ENCODE data around the gene REXO5.

Gene REXO5

DNA sequence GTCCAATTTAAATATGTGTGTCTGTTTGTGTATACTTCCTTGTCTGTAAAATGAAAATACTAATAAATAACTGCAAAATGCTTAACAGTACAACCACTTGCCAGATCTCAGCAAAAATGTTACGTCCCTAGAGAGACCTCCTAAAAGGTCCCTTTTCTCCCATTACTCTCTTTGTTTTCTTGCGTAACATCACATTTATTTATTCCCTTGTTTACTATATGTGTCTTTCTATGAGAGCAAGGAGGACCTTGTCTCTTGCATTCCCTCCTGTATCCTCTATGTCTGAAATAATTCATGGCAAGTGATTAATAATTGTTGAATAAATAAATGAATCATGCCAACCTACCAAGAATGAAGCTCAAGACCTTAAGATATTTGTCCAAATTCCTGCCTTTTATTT, 40.6 kb upstream of the REXO5 start:
- no peak for DNase-seq (ENCODE audit: extremely low spot score)
- ChIA-PET POLR2A (no interaction called here), CTCF (interaction anchor here (0.9 to 3.7 kb wide), 3 partner anchors 7 to 26 kb away, joined by 3 to 14 read pairs (median 3); no protein-coding TSS in a partner anchor)
- TF ChIP-seq, protein P1, sequence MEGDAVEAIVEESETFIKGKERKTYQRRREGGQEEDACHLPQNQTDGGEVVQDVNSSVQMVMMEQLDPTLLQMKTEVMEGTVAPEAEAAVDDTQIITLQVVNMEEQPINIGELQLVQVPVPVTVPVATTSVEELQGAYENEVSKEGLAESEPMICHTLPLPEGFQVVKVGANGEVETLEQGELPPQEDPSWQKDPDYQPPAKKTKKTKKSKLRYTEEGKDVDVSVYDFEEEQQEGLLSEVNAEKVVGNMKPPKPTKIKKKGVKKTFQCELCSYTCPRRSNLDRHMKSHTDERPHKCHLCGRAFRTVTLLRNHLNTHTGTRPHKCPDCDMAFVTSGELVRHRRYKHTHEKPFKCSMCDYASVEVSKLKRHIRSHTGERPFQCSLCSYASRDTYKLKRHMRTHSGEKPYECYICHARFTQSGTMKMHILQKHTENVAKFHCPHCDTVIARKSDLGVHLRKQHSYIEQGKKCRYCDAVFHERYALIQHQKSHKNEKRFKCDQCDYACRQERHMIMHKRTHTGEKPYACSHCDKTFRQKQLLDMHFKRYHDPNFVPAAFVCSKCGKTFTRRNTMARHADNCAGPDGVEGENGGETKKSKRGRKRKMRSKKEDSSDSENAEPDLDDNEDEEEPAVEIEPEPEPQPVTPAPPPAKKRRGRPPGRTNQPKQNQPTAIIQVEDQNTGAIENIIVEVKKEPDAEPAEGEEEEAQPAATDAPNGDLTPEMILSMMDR (IDR thresholded peaks at IDR 0.05; ENCODE audit: control extremely low read depth, extremely low read depth, low read depth, missing control alignments) = no peak

DNA sequence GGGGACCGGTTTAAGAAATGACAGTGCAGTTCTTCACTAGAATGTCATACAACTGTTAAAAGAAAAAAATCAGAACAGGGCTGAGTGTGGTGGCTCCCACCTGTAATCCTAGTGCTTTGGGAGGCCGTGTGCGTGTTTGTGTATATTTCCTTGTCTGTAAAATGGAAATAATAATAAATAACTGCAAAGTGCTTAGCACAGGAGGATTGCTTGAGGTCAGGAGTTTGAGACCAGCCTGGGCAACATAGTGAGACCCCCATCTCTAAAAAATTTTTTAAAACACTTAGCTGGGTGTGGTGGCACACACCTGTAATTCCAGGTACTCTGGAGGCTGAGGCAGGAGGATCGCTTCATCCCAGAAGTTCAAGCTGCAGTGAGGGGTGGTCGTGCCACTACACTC, 40.0 kb upstream of the REXO5 start:
- POLR2A ChIA-PET = no interaction called here
- no peak for DNase-seq (ENCODE audit: extremely low spot score)
- CTCF ChIA-PET = interaction anchor here (3.7 kb wide), 1 partner anchor 9 kb away, joined by 14 read pairs; no protein-coding TSS in a partner anchor
- TF ChIP-seq, protein P1 (IDR thresholded peaks at IDR 0.05; ENCODE audit: control extremely low read depth, extremely low read depth, low read depth, missing control alignments) = no peak

DNA sequence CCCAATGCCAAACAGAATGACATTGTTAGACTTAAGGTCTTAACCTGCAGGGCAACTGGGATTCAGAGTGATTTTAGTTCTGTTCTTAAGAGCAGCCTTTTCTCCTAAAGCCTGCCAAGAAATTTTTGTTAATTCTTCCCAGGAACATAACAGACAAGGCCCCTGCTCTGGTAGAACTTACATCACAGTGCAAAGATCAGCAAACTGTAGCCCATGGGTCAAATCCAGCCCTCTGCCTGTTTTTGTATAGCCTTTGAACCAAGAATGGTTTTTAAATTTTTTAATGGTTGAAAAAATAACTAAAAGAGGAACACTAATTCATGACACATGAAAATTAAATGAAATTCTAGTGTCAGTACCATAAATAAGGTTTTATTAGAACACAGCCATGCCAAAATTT, 38.8 kb upstream of the REXO5 start:
- POLR2A ChIA-PET = no interaction called here
- TF ChIP-seq, protein P1 (IDR thresholded peaks at IDR 0.05; ENCODE audit: control extremely low read depth, extremely low read depth, low read depth, missing control alignments) = no peak
- CTCF ChIA-PET = no interaction called here
- DNase-seq (ENCODE audit: extremely low spot score) = no peak

DNA sequence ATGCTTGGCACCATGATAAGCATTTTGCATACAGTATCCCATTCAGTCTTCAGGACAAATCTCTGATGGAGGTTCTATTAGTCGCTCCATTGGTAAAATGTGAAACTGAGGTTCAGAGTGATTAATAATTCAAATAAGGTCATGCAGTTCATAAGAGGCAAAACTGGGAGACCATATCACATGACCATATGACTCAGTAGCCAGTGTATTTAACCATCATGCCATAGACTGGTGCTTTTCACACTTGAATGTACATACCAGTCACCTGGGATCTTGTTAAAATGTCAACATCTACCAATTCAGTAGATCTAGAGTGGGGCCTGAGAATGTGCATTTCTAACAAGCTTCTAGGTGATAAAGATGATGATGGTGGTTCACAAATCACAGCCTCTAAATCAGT, 38.2 kb upstream of the REXO5 start:
- ChIA-PET POLR2A (no interaction called here), CTCF (no interaction called here)
- TF ChIP-seq, protein P1 (IDR thresholded peaks at IDR 0.05; ENCODE audit: control extremely low read depth, extremely low read depth, low read depth, missing control alignments) = no peak
- no peak for DNase-seq (ENCODE audit: extremely low spot score)

DNA sequence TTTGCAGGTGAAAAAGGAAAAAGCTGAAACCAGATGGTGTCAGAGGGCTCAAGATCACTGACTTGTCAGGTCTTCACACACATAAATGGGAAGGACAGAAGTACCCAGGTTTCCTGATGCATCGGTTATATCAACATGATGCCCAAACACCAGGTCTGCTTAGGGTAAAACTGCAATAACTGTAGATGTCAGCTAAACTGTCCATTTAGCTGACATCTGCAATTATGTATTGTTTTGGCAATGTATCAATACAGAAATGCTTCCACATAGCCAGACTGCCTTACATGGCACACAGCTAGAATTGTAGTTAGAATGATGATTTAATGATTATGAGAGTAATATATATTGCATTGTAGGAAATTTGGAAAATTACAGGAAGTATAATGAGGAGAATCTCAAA, 37.5 kb upstream of the REXO5 start:
- DNase-seq (ENCODE audit: extremely low spot score) = no peak
- TF ChIP-seq, protein P1 (IDR thresholded peaks at IDR 0.05; ENCODE audit: control extremely low read depth, extremely low read depth, low read depth, missing control alignments) = no peak
- ChIA-PET CTCF (no interaction called here), POLR2A (no interaction called here)

DNA sequence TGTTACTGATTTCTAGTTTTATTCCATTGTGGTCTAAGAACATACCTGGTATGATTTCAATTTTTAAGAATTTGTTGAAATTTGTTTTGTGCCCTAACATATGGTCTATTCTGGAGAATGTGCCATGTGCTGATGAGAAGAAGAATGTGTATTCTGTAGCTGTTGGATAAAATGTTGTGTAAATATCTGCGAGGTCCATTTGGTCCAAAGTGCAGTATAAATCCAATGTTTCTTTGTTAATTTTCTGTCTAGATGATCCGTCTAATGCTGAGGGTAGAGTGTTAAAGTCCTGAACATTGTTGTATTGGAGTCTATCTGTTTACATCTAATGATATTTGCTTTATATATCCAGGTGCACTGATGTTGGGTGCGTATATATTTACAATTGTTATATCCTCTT, 32.6 kb upstream of the REXO5 start:
- TF ChIP-seq, protein P1 (IDR thresholded peaks at IDR 0.05; ENCODE audit: control extremely low read depth, extremely low read depth, low read depth, missing control alignments) = no peak
- DNase-seq (ENCODE audit: extremely low spot score) = no peak
- ChIA-PET CTCF (interaction anchor here (1.3 to 6.7 kb wide), 4 partner anchors 8 to 311 kb away, joined by 3 to 53 read pairs (median 4); no protein-coding TSS in a partner anchor), POLR2A (no interaction called here)
